OCI-LY1 (cell line): ENCODE data around the gene TSEN2.

ENCODE experiments used
- H2AFZ ChIP-seq: fragments of 200-600 bp; sonication (generic), shearing (Covaris generic); 2 replicates; pipeline ENCODE4 v1.6.0; 2014; ENCODE audit warnings: antibody characterized with exemption, mild to moderate bottlenecking, low read length
- H3F3A ChIP-seq: fragments of 200-600 bp; sonication (generic), shearing (Covaris generic); 2 replicates; pipeline ENCODE4 v1.6.0; 2014; ENCODE audit warnings: mild to moderate bottlenecking, antibody characterized with exemption, low read length, moderate library complexity; ENCODE audit not compliant: insufficient read depth
- H3K27ac ChIP-seq: fragments of 200-600 bp; sonication (generic); 2 replicates; pipeline ENCODE4 v1.5.1; 2014; ENCODE audit warnings: low read length, mixed run types, mild to moderate bottlenecking, low read depth; ENCODE audit not compliant: poor library complexity, severe bottlenecking
- H3K27me3 ChIP-seq: fragments of 200-600 bp; sonication (generic); 2 replicates; pipeline ENCODE4 v1.6.0; 2014; ENCODE audit warnings: antibody characterized with exemption, mild to moderate bottlenecking, low read length, moderate library complexity; ENCODE audit not compliant: insufficient read depth
- H3K36me3 ChIP-seq: fragments of 200-600 bp; sonication (generic); 2 replicates; pipeline ENCODE4 v1.6.1; 2014; ENCODE audit warnings: mild to moderate bottlenecking, antibody characterized with exemption, low read length, moderate library complexity, mixed read lengths; ENCODE audit not compliant: insufficient read depth
- H3K4me1 ChIP-seq: fragments of 200-600 bp; sonication (generic); 2 replicates; pipeline ENCODE4 v1.5.1; 2014; ENCODE audit warnings: mild to moderate bottlenecking, low read length, moderate library complexity; ENCODE audit not compliant: insufficient read depth, severe bottlenecking
- H3K4me2 ChIP-seq: fragments of 200-600 bp; sonication (generic), shearing (Covaris generic); 2 replicates; pipeline ENCODE4 v1.6.1; 2014; ENCODE audit warnings: low read length
- H3K4me3 ChIP-seq: fragments of 200-600 bp; sonication (generic); 2 replicates; pipeline ENCODE4 v1.5.1; 2014; ENCODE audit warnings: low read length, low read depth, mild to moderate bottlenecking, mixed read lengths; ENCODE audit not compliant: poor library complexity, severe bottlenecking
- H3K79me2 ChIP-seq: fragments of 200-600 bp; shearing (Covaris generic); 2 replicates; pipeline ENCODE4 v1.6.1; 2016; ENCODE audit warnings: mixed run types, low read length, mixed read lengths; ENCODE audit not compliant: insufficient read depth
- H3K9ac ChIP-seq: fragments of 200-600 bp; sonication (generic), shearing (Covaris generic); 2 replicates; pipeline ENCODE4 v1.6.1; 2014; ENCODE audit warnings: mild to moderate bottlenecking, low read length, mixed read lengths
- H3K9me2 ChIP-seq: fragments of 200-600 bp; sonication (generic), shearing (Covaris generic); 2 replicates; pipeline ENCODE4 v1.6.1; 2014; ENCODE audit warnings: low read depth, mild to moderate bottlenecking, low read length, mixed read lengths
- H3K9me3 ChIP-seq: fragments of 200-600 bp; shearing (Covaris generic); 2 replicates; pipeline ENCODE4 v1.6.1; 2014; ENCODE audit warnings: low read length, mixed read lengths
- H4K20me1 ChIP-seq: fragments of 200-600 bp; sonication (generic), shearing (Covaris generic); 2 replicates; pipeline ENCODE4 v1.6.0; 2016; ENCODE audit warnings: mild to moderate bottlenecking, low read length; ENCODE audit not compliant: insufficient read depth
- CTCF ChIP-seq: fragments of 200-600 bp; sonication (generic), shearing (Covaris generic); IDR thresholded peaks from 2 replicates; pipeline ENCODE4 v1.5.1; 2017; ENCODE audit warnings: mild to moderate bottlenecking, antibody characterized with exemption, low read length, moderate library complexity, mixed read lengths
- EZH2 ChIP-seq: fragments of 200-600 bp; sonication (generic), shearing (Covaris generic); IDR thresholded peaks from 2 replicates; pipeline ENCODE4 v1.8.0; 2017; ENCODE audit warnings: borderline replicate concordance, mixed run types, mild to moderate bottlenecking, antibody characterized with exemption, low read length, moderate library complexity, mixed read lengths

TSEN2 gene

GRCh38 chr3:12556690-12557472, 72.6 kb downstream of the TSEN2 start, which contains the start of gene MKRN2:
MKRN2 (plus strand) TSS chr3:12557087; CDS start chr3:12557151, 64 bp downstream.
- Histone ChIP-seq H3K9me2 (no peaks in the 10 kb centered on the region), H3F3A (no peaks in the 10 kb centered on the region), H4K20me1 (no peaks in the 10 kb centered on the region), H3K36me3 (no peaks in the 10 kb centered on the region), H3K27ac (peak within 1 kb of the TSS; percentile 16), H3K4me1 (peaks cover 53% of the 10 kb centered on the region), H2AFZ (peak within 1 kb of the TSS; percentile 98), H3K27me3 (no peaks in the 10 kb centered on the region), H3K9ac (peak within 1 kb of the TSS; percentile 82), H3K9me3 (no peaks in the 10 kb centered on the region), H3K4me3 (peak within 1 kb of the TSS; percentile 82), H3K79me2 (peaks cover 46% of the 10 kb centered on the region), H3K4me2 (peak within 1 kb of the TSS; percentile 100)
- TF ChIP-seq EZH2 (no peak), CTCF (no peak)

GRCh38 chr3:12557473-12558100, 73.3 kb downstream of the TSEN2 start:
- H3K27me3 ChIP-seq: no peaks in the 10 kb centered on the region
- H3K79me2 ChIP-seq: peaks cover 52% of the 10 kb centered on the region
- no peak for TF ChIP-seq CTCF
- peak overlapping the region; percentile 16 for H3K27ac ChIP-seq
- no peaks in the 10 kb centered on the region for H3F3A ChIP-seq
- no peaks in the 10 kb centered on the region for H3K36me3 ChIP-seq
- no peak overlapping the region for H2AFZ ChIP-seq
- peak overlapping the region; percentile 82 for H3K4me3 ChIP-seq
- peaks cover 53% of the 10 kb centered on the region for H3K4me1 ChIP-seq
- H3K4me2 ChIP-seq: peak overlapping the region; percentile 89
- H3K9me2 ChIP-seq: no peaks in the 10 kb centered on the region
- H3K9ac ChIP-seq: peak overlapping the region; percentile 82
- H3K9me3 ChIP-seq: no peaks in the 10 kb centered on the region
- no peaks in the 10 kb centered on the region for H4K20me1 ChIP-seq

GRCh38 chr3:12558706-12559105, 74.4 kb downstream of the TSEN2 start:
- no peaks in the 10 kb centered on the region for H4K20me1 ChIP-seq
- peaks cover 52% of the 10 kb centered on the region for H3K4me1 ChIP-seq
- H3K36me3 ChIP-seq: no peaks in the 10 kb centered on the region
- H3K4me3 ChIP-seq: peak overlapping the region; percentile 82
- H3K4me2 ChIP-seq: peak overlapping the region; percentile 89
- H3K9me2 ChIP-seq: no peaks in the 10 kb centered on the region
- no peak overlapping the region for H3K27ac ChIP-seq
- no peaks in the 10 kb centered on the region for H3K9me3 ChIP-seq
- peaks cover 52% of the 10 kb centered on the region for H3K79me2 ChIP-seq
- H3K9ac ChIP-seq: peak overlapping the region; percentile 82; the same call in 1 of the 2 replicates
- no peaks in the 10 kb centered on the region for H3K27me3 ChIP-seq
- TF ChIP-seq CTCF (no peak), EZH2 (no peak)
- H3F3A ChIP-seq: no peaks in the 10 kb centered on the region
- no peak overlapping the region for H2AFZ ChIP-seq
